Caco-2 (cell line): ENCODE data around the gene CTIF. TPM values are rescaled to one million over a fixed set of nuclear protein-coding genes. Genes with fewer than 3 reads are reported as not detected.

Experiments used
- BruUV-seq: library from RNA; stranded (reverse); fragments of 400-500 nt; replicated peaks from 2 replicates; lab custom pipeline; 2021; lab: Mats Ljungman, UMichigan
- CTCF ChIA-PET: fragments of 300-600 bp; sonication (Branson Sonifier 250); formaldehyde crosslinking; loops from one replicate; lab custom pipeline; 2022; ENCODE audit warnings: antibody characterized with exemption; lab: Charles Lee
- POLR2A ChIA-PET: fragments of 300-600 bp; sonication (Branson Sonifier 250); formaldehyde crosslinking; loops from one replicate; lab custom pipeline; 2022; ENCODE audit warnings: antibody characterized with exemption; lab: Charles Lee
- DNase-seq, 2 experiments: peaks; one replicate each; pipeline versions ENCODE4 v3.0.0 to v3.0.0-alpha.2; 2020 to 2022
- H3K27me3 ChIP-seq: replicated peaks from 2 replicates; pipeline ENCODE4 v1.6.0; 2011; ENCODE audit warnings: low read length; ENCODE audit not compliant: control insufficient read depth, insufficient read depth
- H3K36me3 ChIP-seq: 2 replicates; pipeline ENCODE4 v1.5.1; 2011; ENCODE audit warnings: low read length; ENCODE audit not compliant: control insufficient read depth, insufficient read depth
- H3K4me1 ChIP-seq: fragments of 250-450 bp; sonication (Bioruptor Pico); 2 replicates; pipeline ENCODE4 v1.5.1; 2020; ENCODE audit warnings: mild to moderate bottlenecking
- H3K4me3 ChIP-seq: 2 replicates; pipeline ENCODE4 v1.5.1; 2011; ENCODE audit warnings: low read depth, mild to moderate bottlenecking, control low read depth, low read length
- H3K9me3 ChIP-seq: fragments of 250-450 bp; sonication (Bioruptor Pico); 2 replicates; pipeline ENCODE4 v1.5.1; 2020; ENCODE audit warnings: mild to moderate bottlenecking, moderate library complexity
- H3K27ac Mint-ChIP-seq: one replicate; pipeline ENCODE4 v1.8.0; 2022; ENCODE audit warnings: mixed read lengths; ENCODE audit not compliant: unreplicated experiment
- H3K27me3 Mint-ChIP-seq: one replicate; pipeline ENCODE4 v1.8.0; 2022; ENCODE audit warnings: mixed read lengths; ENCODE audit not compliant: insufficient read depth, unreplicated experiment
- H3K36me3 Mint-ChIP-seq: one replicate; pipeline ENCODE4 v1.8.0; 2022; ENCODE audit warnings: mild to moderate bottlenecking, mixed read lengths; ENCODE audit not compliant: insufficient read depth, unreplicated experiment
- H3K4me1 Mint-ChIP-seq: one replicate; pipeline ENCODE4 v1.8.0; 2022; ENCODE audit warnings: low read depth, mixed read lengths; ENCODE audit not compliant: unreplicated experiment
- H3K4me3 Mint-ChIP-seq: one replicate; pipeline ENCODE4 v1.8.0; 2022; ENCODE audit warnings: mild to moderate bottlenecking, moderate library complexity, mixed read lengths; ENCODE audit not compliant: unreplicated experiment
- H3K9me3 Mint-ChIP-seq: one replicate; pipeline ENCODE4 v1.8.0; 2022; ENCODE audit warnings: mixed read lengths; ENCODE audit not compliant: unreplicated experiment
- CTCF ChIP-seq, 2 experiments: fragments of 200-600 bp in 1 of 2; IDR thresholded peaks; 1 replicate in 1 of 2; 2 replicates in 1 of 2; pipeline versions ENCODE4 v1.5.1 to v1.8.0; 2011 to 2022; ENCODE audit warnings: antibody characterized with exemption in 1 of 2, control low read depth in 1 of 2, inconsistent platforms in 1 of 2, low read depth in 1 of 2, low read length in 1 of 2, mild to moderate bottlenecking in 1 of 2, moderate library complexity in 1 of 2; ENCODE audit not compliant: insufficient read depth in 1 of 2, severe bottlenecking in 1 of 2, unreplicated experiment in 1 of 2
- intact Hi-C: fragments of 100-400 bp; cut with micrococcal nuclease; formaldehyde crosslinking; loops from one replicate; pipeline ENCODE4 v1.10.0; 2022; ENCODE audit not compliant: unreplicated experiment
- total RNA-seq: library from RNA; stranded (reverse); gene quantifications from 2 replicates; pipeline ENCODE4 v1.2.3, GENCODE V29; 2022

CTIF gene
- total RNA-seq, 1 experiment from 2014 or later: 19.9 TPM

GRCh38 chr18:48560491-48560890 is 21.7 kb downstream of the CTIF start:
- no peak for DNase-seq
- Histone ChIP-seq H3K9me3 (no peaks in the 10 kb centered on the region), H3K36me3 (no peaks in the 10 kb centered on the region), H3K4me1 (no peaks in the 10 kb centered on the region), H3K4me3 (no peak overlapping the region), H3K27me3 (no peaks in the 10 kb centered on the region)
- POLR2A ChIA-PET: no interaction called here
- H3K27ac Mint-ChIP-seq: no peak overlapping the region
- H3K27me3 Mint-ChIP-seq: no peaks in the 10 kb centered on the region
- CTCF ChIA-PET: no interaction called here
- no peaks in the 10 kb centered on the region for H3K9me3 Mint-ChIP-seq
- no peaks in the 10 kb centered on the region for H3K4me1 Mint-ChIP-seq
- no TSS peak for BruUV-seq
- no peak overlapping the region for H3K4me3 Mint-ChIP-seq
- peaks cover 5% of the 10 kb centered on the region for H3K36me3 Mint-ChIP-seq
- intact Hi-C loops: no loop called here
- no peak for TF ChIP-seq CTCF (IDR thresholded peaks at IDR 0.05; ENCODE audit: insufficient read depth in 1 of 2, low read depth in 1 of 2, low read length in 1 of 2, severe bottlenecking in 1 of 2, unreplicated experiment in 1 of 2)

- no peak overlapping the region for H3K27ac Mint-ChIP-seq
- H3K9me3 ChIP-seq: no peaks in the 10 kb centered on the region
- ChIA-PET CTCF (no interaction called here), POLR2A (no interaction called here)
- no peak overlapping the region for H3K4me3 Mint-ChIP-seq
- no peaks in the 10 kb centered on the region for H3K27me3 Mint-ChIP-seq
- DNase-seq: no peak
- no TSS peak for BruUV-seq
- no peak for TF ChIP-seq CTCF (IDR thresholded peaks at IDR 0.05; ENCODE audit: insufficient read depth in 1 of 2, low read depth in 1 of 2, low read length in 1 of 2, severe bottlenecking in 1 of 2, unreplicated experiment in 1 of 2)
- H3K36me3 Mint-ChIP-seq: peaks cover 5% of the 10 kb centered on the region
- intact Hi-C loops: no loop called here
- no peaks in the 10 kb centered on the region for H3K4me1 Mint-ChIP-seq
- H3K4me1 ChIP-seq: no peaks in the 10 kb centered on the region
- no peak overlapping the region for H3K4me3 ChIP-seq
- no peaks in the 10 kb centered on the region for H3K36me3 ChIP-seq
- H3K27me3 ChIP-seq: no peaks in the 10 kb centered on the region
- H3K9me3 Mint-ChIP-seq: no peaks in the 10 kb centered on the region
Measured at GRCh38 chr18:48562075-48562474, 23.2 kb downstream of the CTIF start.

GRCh38 chr18:48563027-48563426 is 24.2 kb downstream of the CTIF start:
- no peak for DNase-seq
- no TSS peak for BruUV-seq
- no peaks in the 10 kb centered on the region for H3K36me3 ChIP-seq

More at GRCh38 chr18:48563027-48563426, 24.2 kb downstream of the CTIF start:
- Histone ChIP-seq H3K4me3 (no peak overlapping the region), H3K9me3 (no peaks in the 10 kb centered on the region), H3K4me1 (no peaks in the 10 kb centered on the region), H3K27me3 (no peaks in the 10 kb centered on the region)
- Mint-ChIP-seq H3K9me3 (no peaks in the 10 kb centered on the region), H3K4me3 (no peak overlapping the region), H3K27me3 (no peaks in the 10 kb centered on the region), H3K4me1 (no peaks in the 10 kb centered on the region), H3K36me3 (peaks cover 2% of the 10 kb centered on the region), H3K27ac (no peak overlapping the region)
- CTCF ChIA-PET: no interaction called here
- POLR2A ChIA-PET: no interaction called here
- intact Hi-C loops: no loop called here
- no peak for TF ChIP-seq CTCF (IDR thresholded peaks at IDR 0.05; ENCODE audit: insufficient read depth in 1 of 2, low read depth in 1 of 2, low read length in 1 of 2, severe bottlenecking in 1 of 2, unreplicated experiment in 1 of 2)
